ENCODE measurements around the gene DNAH6.

Gene DNAH6

GRCh38 chr2:84697895-84698294 is 181.6 kb downstream of the DNAH6 start:
- no peak for DNase-seq (ENCODE audit: low read depth in 2 of 2)

- no peak for DNase-seq (ENCODE audit: low read depth in 2 of 2)
Observed at GRCh38 chr2:84700006-84700405, 183.7 kb downstream of the DNAH6 start.

DNA sequence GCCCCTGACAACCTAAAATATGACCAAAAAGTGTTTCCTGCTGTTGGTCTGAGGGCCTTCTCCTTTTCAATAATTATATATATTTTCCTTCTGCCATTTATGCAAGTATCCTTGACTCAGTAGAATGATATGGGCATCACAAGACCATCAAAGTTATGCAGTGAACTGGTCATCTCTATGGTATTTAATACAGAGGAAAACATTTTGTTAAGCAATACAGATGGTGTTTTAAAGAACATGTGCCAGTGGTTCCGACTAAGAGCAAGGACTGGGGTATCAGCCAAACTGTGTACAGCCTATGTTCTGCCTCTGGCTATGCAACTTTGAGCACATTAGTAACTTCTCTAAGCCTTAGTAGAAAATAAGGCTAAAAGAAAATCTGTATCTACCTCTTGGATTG is 185.6 kb downstream of the DNAH6 start:
- DNase-seq (ENCODE audit: low read depth in 2 of 2) = no peak

DNA sequence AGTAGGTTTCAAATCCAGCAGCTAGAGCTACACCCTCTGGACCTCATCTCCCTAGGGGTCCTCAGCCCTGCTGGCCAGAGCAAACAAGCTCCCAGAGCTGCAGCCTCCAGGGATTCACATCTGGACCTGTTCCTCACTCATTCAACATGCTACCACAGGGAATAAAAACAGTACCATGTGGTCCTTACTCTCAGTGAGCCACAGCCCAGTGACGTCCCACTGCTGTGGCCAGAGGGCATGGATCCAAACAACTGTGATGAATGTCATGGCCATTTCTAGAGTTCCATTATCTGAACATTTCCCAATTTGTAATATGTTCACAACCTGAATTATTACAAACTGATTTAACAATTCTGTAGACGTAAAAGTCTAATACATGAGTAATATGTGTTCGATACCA is 186.6 kb downstream of the DNAH6 start:
- no peak for DNase-seq (ENCODE audit: low read depth in 2 of 2)

GRCh38 chr2:84703831-84704230 is 187.5 kb downstream of the DNAH6 start:
- DNase-seq (ENCODE audit: low read depth in 2 of 2) = no peak

DNA sequence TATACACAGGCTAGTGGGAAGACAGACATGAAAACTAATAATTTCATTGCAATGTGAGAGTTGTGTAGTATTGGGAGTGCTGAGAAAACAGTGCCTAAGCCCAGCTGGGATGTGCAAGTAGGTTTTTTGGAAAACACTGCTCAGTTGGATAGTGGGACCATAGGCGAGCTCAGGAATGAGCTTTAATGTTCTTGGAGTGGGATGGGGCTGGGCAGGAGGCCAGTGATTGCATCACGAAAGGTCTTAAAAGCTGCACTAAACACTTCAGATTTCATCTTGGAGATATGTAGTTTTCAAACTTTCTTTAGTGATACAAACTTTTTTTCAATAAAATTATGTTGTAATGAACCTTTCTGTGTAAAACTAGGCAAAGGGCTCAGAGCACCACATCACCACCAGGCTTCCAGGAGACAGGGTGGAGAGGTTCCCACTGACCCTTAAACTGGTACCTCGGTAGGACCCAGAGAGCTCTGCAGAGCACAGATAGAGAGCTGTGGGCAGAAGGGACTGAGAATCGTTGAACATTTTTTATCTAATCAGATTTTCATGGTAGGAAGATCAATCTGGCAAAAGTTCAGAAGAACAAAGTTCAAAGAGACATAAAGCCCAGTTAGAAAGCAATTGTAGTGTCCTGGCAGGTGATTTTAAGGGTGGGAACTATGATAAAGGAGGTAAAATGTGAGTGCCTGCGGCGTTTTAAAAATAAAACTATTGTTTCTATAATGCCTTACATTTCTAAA is 188.4 kb downstream of the DNAH6 start:
- DNase-seq (ENCODE audit: low read depth in 2 of 2) = no peak

GRCh38 chr2:84705858-84706257 is 189.6 kb downstream of the DNAH6 start:
- no peak for DNase-seq (ENCODE audit: low read depth in 2 of 2)

- DNase-seq (ENCODE audit: low read depth in 2 of 2) = no peak
Observed at GRCh38 chr2:84708442-84708841, 192.1 kb downstream of the DNAH6 start.

DNA sequence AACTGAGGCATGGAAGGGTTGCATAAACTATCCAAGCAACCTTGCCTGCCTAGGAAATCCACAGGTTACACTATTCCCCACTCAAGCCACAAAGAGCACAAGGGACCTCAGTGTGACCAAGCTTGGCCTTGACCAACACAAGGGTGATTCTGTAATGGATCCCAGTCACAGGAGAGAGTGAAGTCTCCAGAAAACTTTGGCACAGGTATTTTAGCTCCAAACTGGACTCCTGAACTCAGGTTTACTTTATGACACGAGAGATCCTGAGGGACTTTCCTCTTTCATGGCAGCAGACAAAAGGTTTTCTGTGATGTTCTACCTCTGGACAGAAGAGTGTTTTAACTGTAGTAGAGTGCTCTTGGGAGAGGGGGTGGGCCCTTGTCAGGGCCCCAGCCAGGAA is 195.4 kb downstream of the DNAH6 start:
- no peak for DNase-seq (ENCODE audit: low read depth in 2 of 2)

DNA sequence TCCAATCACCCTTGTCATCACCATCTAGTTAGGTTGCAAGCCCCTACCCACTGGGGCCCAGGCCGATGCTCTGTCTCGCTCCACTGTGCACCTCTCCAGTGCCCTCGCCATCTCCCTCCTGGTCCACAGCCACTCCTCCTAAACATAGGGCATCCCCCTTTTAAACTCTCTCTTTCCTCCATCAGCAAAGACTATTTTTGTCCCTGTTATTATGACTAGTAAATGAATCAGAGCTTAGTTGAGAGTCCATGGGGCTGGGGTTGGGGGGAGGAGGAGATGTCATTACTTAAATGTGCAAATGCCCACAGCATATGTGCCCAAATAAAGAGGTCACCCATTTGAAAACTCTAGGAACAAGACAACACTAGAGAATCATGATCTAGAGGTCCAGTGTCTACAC is 197.1 kb downstream of the DNAH6 start:
- no peak for DNase-seq (ENCODE audit: low read depth in 2 of 2)

GRCh38 chr2:84716564-84716963 is 200.3 kb downstream of the DNAH6 start:
- DNase-seq (ENCODE audit: low read depth in 2 of 2) = no peak

DNA sequence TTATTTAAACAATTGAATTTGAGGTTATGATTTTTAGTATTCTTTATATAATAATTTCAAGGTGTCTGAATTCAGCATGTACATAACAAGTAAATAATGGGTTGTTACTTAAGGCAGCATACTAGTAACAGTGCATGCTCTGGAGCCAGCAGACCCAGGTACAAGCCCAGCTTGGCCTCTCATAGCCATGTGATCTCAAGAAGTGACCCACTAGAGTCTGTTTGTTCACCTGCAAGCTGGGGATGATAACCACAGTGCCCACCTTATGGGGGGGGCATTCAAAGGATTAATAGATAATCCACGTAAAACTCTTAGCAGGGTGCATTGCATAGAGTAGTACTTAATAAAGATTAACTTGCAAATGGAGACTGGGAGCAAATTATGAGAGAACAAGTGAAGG is 201.0 kb downstream of the DNAH6 start:
- no peak for DNase-seq (ENCODE audit: low read depth in 2 of 2)

DNA sequence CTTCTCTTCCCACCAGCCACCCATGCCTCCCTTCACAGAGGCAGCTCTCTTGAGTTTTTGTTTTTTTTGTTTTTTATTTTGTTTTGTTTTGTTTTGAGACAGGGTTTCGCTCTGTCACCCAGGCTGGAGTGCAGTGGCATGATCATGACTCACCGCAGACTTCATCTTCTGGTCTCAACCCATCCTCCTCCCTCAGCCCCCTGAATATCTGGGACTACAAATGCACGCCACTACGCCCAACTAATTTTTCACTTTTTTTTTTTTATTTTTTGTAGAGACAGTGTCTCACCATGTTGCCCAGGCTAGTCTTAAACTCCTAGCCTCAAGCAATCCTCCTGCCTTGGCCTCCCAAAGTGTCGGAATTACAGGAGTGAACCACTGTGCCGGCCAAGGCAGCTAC is 203.1 kb downstream of the DNAH6 start:
- DNase-seq (ENCODE audit: low read depth in 2 of 2) = no peak

- DNase-seq (ENCODE audit: low read depth in 2 of 2) = no peak
Observed at GRCh38 chr2:84723831-84724230, 207.5 kb downstream of the DNAH6 start.

GRCh38 chr2:84725717-84726116 is 209.4 kb downstream of the DNAH6 start:
- no peak for DNase-seq (ENCODE audit: low read depth in 2 of 2)

GRCh38 chr2:84727315-84727714 is 211.0 kb downstream of the DNAH6 start:
- no peak for DNase-seq (ENCODE audit: low read depth in 2 of 2)

DNA sequence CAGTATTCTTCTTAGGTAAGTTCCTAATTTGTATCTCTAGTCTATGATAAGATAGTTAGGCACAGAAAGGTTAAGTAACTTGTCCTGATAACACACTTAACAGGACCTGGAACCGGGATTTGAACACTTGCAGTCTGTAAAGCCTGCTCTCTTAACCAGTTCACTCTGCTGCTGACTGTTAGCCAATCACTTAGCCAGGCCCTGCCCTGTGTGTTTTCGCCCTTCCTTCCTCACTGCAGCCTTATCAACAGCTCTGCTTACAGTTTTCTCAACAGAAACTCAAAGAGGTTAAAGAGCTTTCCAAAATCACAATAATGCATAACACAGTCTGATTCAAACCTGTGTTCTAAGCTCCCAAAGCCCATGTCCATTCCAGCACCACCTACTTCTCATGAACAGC is 212.9 kb downstream of the DNAH6 start:
- no peak for DNase-seq (ENCODE audit: low read depth in 2 of 2)

GRCh38 chr2:84731185-84731584 is 214.9 kb downstream of the DNAH6 start:
- DNase-seq (ENCODE audit: low read depth in 2 of 2) = no peak

DNA sequence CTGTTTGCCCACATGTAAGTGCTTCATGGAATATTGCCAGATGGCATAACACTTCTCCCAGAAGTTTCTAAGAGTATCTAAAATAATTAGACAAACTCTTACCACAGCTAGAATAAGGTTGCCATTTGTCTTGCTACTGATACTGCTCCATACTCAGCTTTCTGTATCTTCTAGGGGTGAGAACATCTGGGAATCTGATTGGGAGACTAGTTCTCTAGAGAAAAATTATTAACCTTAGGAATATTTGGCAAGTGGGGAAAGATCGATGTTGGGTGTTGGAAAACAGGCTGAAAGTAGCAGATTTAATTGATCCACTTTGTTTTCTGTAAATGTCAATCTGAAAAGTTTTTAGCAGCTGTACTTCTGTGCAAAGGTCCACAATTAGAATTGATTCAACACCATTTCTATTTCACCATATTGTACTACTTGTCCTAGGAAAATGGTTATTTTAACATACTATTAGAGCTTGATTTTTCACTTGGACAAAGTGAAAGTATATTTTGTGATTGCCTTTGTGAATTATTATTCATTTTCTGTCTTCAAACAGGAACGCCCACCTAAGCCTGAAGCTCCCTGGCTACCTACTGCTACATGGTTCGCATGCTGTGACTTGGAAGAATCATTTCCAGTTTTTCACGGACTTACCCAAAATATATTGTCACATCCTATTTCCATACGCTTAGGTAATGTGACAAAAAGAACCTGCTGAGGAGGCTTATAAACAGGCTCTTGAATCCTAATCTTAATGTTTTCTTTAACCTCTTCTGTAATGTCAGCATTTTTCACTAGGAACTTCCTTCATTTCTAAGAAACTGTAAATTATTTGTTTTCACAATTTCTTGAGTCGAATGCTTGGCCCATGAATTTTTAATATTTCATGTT is 216.8 kb downstream of the DNAH6 start:
- no peak for DNase-seq (ENCODE audit: low read depth in 2 of 2)

DNA sequence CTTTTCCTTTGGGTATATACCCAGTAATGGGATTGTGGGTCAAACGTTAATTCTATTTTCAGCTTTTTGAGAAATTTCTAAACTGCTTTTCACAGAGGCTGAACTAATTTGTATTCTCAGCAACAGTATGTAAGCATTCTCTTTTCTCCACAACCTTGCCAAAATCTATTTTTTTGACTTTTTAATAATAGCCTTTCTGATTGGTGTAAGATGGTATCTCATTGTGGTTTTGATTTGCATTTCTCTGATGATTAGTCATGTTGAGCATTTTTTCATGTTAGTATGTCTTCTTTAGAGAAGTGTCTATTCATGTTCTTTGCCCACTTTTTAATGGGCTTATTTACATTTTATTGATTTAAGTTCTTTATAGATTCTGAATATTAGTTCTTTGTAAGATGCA is 219.1 kb downstream of the DNAH6 start:
- DNase-seq (ENCODE audit: low read depth in 2 of 2) = no peak

DNA sequence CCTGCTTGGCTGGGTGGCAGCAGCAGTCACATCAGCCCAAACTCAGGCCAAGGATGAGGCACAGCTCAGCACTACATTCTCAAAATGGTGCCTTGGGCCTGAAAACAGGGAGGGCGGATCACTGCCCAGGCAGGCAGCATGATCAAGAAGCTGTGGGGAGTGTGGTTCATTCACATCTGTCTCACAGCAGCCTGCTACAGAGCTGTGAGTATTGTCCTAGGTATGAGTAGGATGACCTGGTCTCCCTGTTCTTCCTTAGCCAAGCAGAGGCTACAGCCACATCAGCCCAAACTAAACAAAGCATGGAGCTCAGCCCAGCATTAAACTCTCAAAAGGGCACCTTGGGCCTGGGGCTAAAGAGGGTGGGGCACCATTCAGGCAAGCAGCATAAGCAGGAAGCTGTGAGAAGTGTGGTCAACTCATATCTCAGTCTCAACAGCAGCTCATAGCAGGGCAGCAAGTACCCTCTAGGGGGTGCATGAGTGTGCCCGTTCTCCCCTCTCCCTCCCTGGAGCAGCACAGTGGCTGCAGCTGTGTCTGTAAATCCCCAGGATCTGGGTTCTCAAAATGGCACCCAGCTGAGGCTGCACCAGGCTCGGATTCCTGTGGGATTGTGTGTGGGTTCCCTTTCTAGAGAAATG is 225.0 kb downstream of the DNAH6 start:
- DNase-seq (ENCODE audit: low read depth in 2 of 2) = peak; percentile 20 to 29

- no peak for DNase-seq (ENCODE audit: low read depth in 2 of 2)
Observed at GRCh38 chr2:84748341-84748740, 232.0 kb downstream of the DNAH6 start.

GRCh38 chr2:84749442-84749841 is 233.1 kb downstream of the DNAH6 start:
- DNase-seq (ENCODE audit: low read depth in 2 of 2) = no peak

Measured in stimulated activated CD4-positive, alpha-beta T cell treated with anti-CD3 and anti-CD28 coated beads, Interleukin-4, amount 100 ng/mL, for 48 hours (primary cell).